Measurements from ENCODE around the gene NLGN1.

NLGN1 gene

DNA sequence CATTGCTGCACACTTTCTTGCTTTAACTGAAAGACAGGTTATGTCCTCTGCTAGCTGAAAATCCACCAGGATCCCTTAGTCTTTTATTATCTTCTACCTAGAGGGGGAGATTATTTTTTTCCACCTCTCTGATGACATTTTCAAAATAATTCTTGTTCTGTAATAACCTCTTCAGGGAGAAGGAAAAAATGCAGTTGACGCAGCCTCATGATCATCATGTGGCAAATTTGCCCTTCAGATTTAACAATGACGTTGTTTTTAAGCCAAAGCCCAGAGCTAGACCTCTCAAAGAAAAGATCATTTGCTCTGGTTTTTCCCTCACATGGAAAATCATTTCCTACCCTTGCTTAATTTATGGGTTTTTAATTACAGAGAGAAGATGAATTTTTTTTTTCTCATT, 724.9 kb downstream of the NLGN1 start:
- H3K27ac ChIP-seq (ENCODE audit: low read depth, low read length, poor library complexity, severe bottlenecking), result no peak overlapping the region
- no peak overlapping the region for H2AFZ ChIP-seq (ENCODE audit: low read length)
- H3K27me3 ChIP-seq (ENCODE audit: insufficient read depth, low read length), result no peaks in the 10 kb centered on the region
- no peaks in the 10 kb centered on the region for H3K9me3 ChIP-seq (ENCODE audit: low read length)
- H3K36me3 ChIP-seq (ENCODE audit: insufficient read depth, low read length), result no peaks in the 10 kb centered on the region
- no peaks in the 10 kb centered on the region for H3K4me1 ChIP-seq (ENCODE audit: insufficient read depth, low read length, severe bottlenecking)
- no peaks in the 10 kb centered on the region for H3F3A ChIP-seq (ENCODE audit: insufficient read depth, low read length)
- H3K9ac ChIP-seq (ENCODE audit: low read length), result no peak overlapping the region
- TF ChIP-seq EZH2 (IDR thresholded peaks at IDR 0.05; ENCODE audit: borderline replicate concordance, low read length) (no peak), CTCF (IDR thresholded peaks at IDR 0.05; ENCODE audit: low read length) (no peak)
- H3K79me2 ChIP-seq (ENCODE audit: insufficient read depth, low read length), result no peaks in the 10 kb centered on the region
- H3K4me3 ChIP-seq (ENCODE audit: low read depth, low read length, poor library complexity, severe bottlenecking), result no peak overlapping the region
- H4K20me1 ChIP-seq (ENCODE audit: insufficient read depth, low read length), result no peaks in the 10 kb centered on the region
- H3K9me2 ChIP-seq (ENCODE audit: low read depth, low read length), result no peaks in the 10 kb centered on the region
- no peak overlapping the region for H3K4me2 ChIP-seq (ENCODE audit: low read length)

DNA sequence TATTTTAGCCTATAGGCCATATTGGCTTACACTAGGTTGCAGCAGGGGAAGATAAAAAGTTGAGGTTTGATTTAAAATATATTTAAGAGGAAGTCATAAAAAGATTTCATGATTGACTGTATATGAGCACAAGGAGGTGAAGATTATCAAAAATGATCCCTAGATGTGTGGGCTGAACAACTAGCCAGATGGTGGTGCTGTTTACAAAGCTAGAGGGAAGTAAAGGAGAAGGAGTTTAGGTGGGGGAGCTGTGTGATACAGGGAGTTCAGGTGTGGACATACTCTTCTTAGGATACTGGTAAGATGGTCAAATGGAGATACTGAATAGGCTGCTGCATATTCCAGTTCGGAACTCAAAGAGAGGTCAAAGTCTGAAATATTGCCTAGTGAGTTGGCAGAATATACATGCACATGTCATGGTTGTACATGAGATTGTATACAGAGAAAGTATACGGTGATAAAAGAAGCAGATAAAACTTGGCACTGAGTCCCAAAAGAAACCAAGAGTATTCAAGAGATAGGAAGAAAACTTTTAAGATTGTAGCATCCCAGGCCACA, 727.8 kb downstream of the NLGN1 start:
- Histone ChIP-seq H3K27me3 (ENCODE audit: insufficient read depth, low read length) (no peaks in the 10 kb centered on the region), H3K4me1 (ENCODE audit: insufficient read depth, low read length, severe bottlenecking) (no peaks in the 10 kb centered on the region), H3K9ac (ENCODE audit: low read length) (no peak overlapping the region), H2AFZ (ENCODE audit: low read length) (no peak overlapping the region), H4K20me1 (ENCODE audit: insufficient read depth, low read length) (no peaks in the 10 kb centered on the region), H3K27ac (ENCODE audit: low read depth, low read length, poor library complexity, severe bottlenecking) (no peak overlapping the region), H3K4me3 (ENCODE audit: low read depth, low read length, poor library complexity, severe bottlenecking) (no peak overlapping the region), H3K4me2 (ENCODE audit: low read length) (no peak overlapping the region), H3K36me3 (ENCODE audit: insufficient read depth, low read length) (no peaks in the 10 kb centered on the region), H3K9me2 (ENCODE audit: low read depth, low read length) (no peaks in the 10 kb centered on the region), H3F3A (ENCODE audit: insufficient read depth, low read length) (no peaks in the 10 kb centered on the region), H3K9me3 (ENCODE audit: low read length) (no peaks in the 10 kb centered on the region), H3K79me2 (ENCODE audit: insufficient read depth, low read length) (no peaks in the 10 kb centered on the region)
- TF ChIP-seq CTCF (IDR thresholded peaks at IDR 0.05; ENCODE audit: low read length) (peak; percentile 62), EZH2 (IDR thresholded peaks at IDR 0.05; ENCODE audit: borderline replicate concordance, low read length) (no peak)

GRCh38 chr3:174126990-174127758, 729.6 kb downstream of the NLGN1 start:
- H3K4me3 ChIP-seq (ENCODE audit: low read depth, low read length, poor library complexity, severe bottlenecking), result no peak overlapping the region
- no peaks in the 10 kb centered on the region for H3K9me2 ChIP-seq (ENCODE audit: low read depth, low read length)
- H3K4me1 ChIP-seq (ENCODE audit: insufficient read depth, low read length, severe bottlenecking), result no peaks in the 10 kb centered on the region
- H3K79me2 ChIP-seq (ENCODE audit: insufficient read depth, low read length), result no peaks in the 10 kb centered on the region
- H4K20me1 ChIP-seq (ENCODE audit: insufficient read depth, low read length), result no peaks in the 10 kb centered on the region
- H3K9me3 ChIP-seq (ENCODE audit: low read length), result no peaks in the 10 kb centered on the region
- no peak overlapping the region for H2AFZ ChIP-seq (ENCODE audit: low read length)
- TF ChIP-seq CTCF (IDR thresholded peaks at IDR 0.05; ENCODE audit: low read length) (no peak), EZH2 (IDR thresholded peaks at IDR 0.05; ENCODE audit: borderline replicate concordance, low read length) (no peak)
- H3K27ac ChIP-seq (ENCODE audit: low read depth, low read length, poor library complexity, severe bottlenecking), result no peak overlapping the region
- H3K9ac ChIP-seq (ENCODE audit: low read length), result no peak overlapping the region
- no peaks in the 10 kb centered on the region for H3K36me3 ChIP-seq (ENCODE audit: insufficient read depth, low read length)
- H3F3A ChIP-seq (ENCODE audit: insufficient read depth, low read length), result no peaks in the 10 kb centered on the region
- no peaks in the 10 kb centered on the region for H3K27me3 ChIP-seq (ENCODE audit: insufficient read depth, low read length)
- no peak overlapping the region for H3K4me2 ChIP-seq (ENCODE audit: low read length)

Data from OCI-LY1 (cell line).